Activated CD8-positive, alpha-beta memory T cell treated with anti-CD3 and anti-CD28 coated beads, Interleukin-2, amount 50 U/mL, for 24 hours (primary cell): ENCODE results near the gene TIMM23.
"Not testable (repeated sequence)": the region's sequence is repeated elsewhere in the genome, so short reads cannot be mapped to it uniquely, and the experiment has no call there.

Source experiments
- DNase-seq: peaks from one replicate; pipeline ENCODE4 v3.0.0-alpha.2; 2020; ENCODE audit errors: extremely low read depth

The TIMM23 gene

DNA sequence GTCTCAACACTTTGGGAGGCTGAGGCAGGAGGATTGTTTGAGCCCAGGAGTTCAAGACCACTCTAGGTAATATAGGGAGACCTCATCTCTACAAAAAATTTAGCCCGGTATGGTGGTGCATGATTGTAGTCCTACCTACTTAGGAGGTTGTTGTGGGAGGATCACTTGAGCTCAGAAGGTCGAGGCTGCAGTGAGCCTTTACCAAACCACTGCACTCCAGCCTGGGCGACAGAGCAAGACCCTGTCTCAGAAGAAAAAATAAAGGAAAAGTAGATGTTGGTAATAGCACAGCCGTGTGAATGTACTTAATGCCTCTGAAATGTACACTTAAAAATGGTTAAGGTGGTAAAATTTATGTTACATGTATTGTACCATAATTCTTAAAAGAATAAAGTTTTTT, 25.3 kb downstream of the TIMM23 start:
- DNase-seq = no peak

GRCh38 chr10:45997994-45998763, 25.9 kb downstream of the TIMM23 start:
- no peak for DNase-seq

DNA sequence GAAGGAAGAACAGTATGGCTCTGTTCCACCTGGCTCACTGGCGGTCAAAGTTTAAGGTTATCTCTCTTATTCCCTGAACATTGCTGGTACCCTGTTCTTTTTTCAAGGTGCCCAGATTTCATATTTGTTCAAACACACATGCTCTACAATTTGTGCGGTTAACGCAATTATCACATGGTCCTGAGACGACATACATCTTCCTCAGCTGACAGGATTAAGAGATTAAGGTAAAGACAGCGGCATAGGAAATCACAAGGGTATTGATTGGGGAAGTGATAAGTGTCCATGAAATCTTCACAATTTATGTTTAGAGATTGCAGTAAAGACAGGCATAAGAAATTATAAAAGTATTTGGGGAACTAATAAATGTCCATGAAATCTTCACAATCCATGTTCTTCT, 27.7 kb downstream of the TIMM23 start:
- DNase-seq = not testable (repeated sequence)

DNA sequence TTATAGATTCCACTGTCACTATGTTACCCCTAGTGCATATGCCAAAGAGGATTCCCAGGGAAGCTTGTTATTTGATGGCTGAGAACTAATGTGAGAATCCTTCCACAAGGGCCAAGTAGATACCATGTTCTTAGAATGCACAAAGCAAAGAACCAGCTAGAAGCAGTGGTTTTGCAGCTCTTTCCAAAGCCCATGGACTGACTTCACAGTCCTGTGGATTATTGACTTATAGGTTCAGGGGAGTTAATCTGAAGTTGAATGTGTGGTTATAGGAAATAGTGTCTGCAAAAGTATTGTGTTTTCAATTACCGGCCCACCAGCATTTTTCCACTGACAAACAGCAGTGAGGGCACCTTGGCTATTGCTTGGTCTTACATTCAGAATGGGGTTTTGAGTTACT, 28.2 kb downstream of the TIMM23 start:
- no peak for DNase-seq

DNA sequence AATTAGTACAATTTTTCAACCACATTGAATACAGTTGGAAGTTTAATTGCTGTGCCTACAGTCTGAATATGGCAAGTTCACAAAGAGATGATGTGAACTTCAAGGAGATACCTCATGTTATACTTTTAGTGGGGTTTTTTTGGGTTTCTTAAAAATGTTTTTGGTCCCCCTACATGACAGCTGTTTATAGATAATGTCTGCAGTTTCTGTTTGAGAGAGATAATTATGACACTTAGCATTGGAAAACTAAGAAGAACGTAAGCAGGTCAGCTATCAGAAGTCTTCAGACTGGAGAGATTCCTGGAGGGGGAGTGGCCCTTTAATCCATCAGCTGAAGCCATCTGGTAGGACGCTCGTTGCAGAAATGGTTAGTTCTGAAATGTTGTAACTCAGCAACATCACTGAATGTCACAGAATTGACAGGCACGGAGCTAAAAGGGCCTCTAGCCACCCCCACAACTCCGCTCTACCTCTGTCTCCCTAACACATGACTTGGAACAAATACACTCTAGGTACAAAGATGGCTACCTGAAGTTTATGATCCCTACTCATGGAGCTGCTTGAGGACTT, 29.0 kb downstream of the TIMM23 start:
- DNase-seq = no peak

DNA sequence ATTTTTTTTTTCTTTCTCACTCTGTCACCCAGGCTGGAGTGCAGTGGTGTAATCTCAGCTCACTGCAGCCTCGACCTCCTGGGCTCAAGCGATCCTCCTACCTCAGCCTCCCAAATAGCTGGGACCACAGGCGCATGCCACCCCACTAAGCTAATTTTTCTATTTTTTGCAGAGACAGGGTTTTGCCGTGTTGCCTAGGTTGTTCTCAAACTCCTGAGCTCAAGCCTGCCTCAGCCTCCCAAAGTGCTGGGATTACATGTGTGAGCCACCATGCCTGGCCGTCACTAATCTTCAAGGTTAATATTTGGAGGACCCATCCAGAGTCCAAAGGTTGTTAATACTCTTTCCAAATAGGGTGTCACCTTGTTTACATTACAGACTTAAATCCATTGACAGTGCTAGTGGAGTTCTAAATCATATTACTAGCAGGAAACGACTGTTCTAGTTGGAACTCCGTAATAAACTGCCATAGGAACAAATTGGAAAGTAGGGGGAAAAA, 29.9 kb downstream of the TIMM23 start:
- DNase-seq = not testable (repeated sequence)

GRCh38 chr10:46002916-46003693, 30.8 kb downstream of the TIMM23 start:
- no peak for DNase-seq

- no peak for DNase-seq
Measured at GRCh38 chr10:46004963-46005362, 32.7 kb downstream of the TIMM23 start.

- no peak for DNase-seq
Measured at GRCh38 chr10:46005383-46005782, 33.1 kb downstream of the TIMM23 start.

DNA sequence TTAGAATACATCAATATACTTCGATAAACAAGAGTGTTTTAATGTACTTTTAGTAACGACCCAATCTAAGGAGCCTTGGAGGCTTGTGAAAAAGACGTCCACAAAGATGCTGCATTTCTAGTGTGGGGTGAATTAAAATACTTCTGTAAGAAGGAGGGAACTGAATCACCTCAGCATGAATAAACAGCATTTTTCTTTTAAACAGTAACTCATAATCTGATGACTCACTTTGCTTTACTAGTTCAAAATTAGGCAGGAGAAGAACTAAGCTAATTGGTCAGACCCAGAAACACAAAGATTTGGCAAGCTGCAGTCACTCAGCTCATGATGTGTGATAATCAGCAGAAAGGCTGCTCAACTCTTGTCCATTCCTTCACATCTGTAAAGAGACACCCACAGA, 33.9 kb downstream of the TIMM23 start:
- DNase-seq = no peak

- no peak for DNase-seq
Measured at GRCh38 chr10:46012746-46013145, 40.5 kb downstream of the TIMM23 start.

- DNase-seq = no peak
Measured at GRCh38 chr10:46014206-46014605, 41.9 kb downstream of the TIMM23 start.

GRCh38 chr10:46014683-46015405, 42.6 kb downstream of the TIMM23 start:
- DNase-seq = no peak

- no peak for DNase-seq
Measured at GRCh38 chr10:46016190-46016589, 43.9 kb downstream of the TIMM23 start.

DNA sequence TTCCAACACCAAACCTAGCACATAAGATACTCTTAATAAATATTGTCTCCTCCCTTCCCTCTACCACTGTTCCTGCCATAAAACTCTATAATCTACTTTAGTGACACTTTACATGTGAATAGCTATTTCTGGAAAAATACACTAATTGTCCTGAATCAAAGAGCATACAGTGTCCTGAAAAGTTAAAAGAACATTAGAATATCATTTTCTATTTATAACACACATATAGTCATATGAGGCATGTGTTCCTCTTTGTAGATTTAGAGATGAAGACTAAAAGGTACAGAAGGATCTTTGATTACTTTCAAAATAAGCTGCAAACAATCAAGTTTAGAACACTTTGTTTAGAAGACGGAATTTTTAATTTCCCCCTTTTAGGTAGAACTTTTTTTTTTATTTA, 44.5 kb downstream of the TIMM23 start:
- no peak for DNase-seq

DNA sequence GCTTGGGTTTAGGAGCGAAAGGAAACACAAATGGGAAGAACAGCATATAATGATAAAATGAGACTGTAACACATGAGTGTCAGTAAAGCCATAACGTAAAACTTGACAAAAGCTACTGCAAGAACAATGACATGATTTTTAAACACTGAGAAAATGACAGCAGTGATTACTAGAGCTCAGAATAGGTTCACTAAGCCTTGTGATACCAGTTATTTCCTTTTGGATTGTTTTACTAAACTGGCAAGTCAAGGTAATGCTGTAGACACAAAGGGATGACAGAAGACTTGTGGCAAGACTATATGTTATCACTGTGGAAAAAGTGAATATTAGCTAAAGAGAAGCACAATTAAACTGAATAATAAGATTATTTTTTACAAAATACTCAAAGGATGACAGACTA, 45.4 kb downstream of the TIMM23 start:
- DNase-seq = no peak

GRCh38 chr10:46018453-46019176, 46.3 kb downstream of the TIMM23 start:
- DNase-seq = no peak

GRCh38 chr10:46019177-46019528, 46.9 kb downstream of the TIMM23 start:
- no peak for DNase-seq

DNA sequence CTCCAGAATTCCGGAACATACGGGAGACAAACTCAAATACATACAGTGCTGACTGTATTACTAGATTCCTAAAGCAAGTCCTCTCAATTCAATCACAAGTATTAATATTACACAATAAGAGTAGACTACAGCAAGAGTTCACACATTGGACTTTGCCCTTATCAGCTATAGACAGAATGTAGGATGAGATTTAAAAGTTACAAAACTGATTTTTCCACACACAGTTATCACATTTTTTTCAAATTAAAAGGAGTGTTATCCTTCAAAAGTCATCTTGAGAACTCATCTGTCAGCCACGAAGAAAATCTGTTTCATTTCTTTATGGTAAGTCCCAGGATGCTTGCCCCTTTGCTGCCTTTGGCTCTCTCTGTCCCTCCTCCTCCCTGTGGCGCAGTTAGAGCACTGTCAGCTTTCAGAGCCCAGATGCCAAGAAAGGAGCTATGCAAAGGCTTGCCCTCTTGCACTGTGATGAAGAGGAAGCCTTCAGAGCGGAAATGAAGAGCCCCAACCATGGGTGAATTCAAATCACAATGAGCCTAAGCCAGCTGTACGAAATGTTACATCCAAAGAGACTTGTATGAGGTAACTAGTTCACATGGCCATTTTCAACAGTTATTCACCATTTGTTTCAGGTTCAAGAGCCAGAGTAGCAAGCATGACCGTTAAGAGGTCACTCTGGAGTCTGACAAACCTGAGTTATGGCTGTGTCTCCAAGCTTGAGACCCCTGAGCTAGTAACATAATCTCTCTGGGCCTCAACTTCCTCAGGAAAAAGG, 47.5 kb downstream of the TIMM23 start:
- DNase-seq = no peak

- DNase-seq = no peak
Measured at GRCh38 chr10:46020344-46020657, 48.0 kb downstream of the TIMM23 start.
